Ureter (tissue), 1 donor: ENCODE data around the gene NEK8. TPM values are rescaled to one million over a fixed set of nuclear protein-coding genes. Genes with fewer than 3 reads are reported as not detected.
"Not testable (repeated sequence)": the region's sequence is repeated elsewhere in the genome, so short reads cannot be mapped to it uniquely, and the experiment has no call there.

Experiments used
- DNase-seq: peaks from one replicate; pipeline ENCODE4 v3.0.0-alpha.2; 2020; ENCODE audit warnings: low spot score
- total RNA-seq: library from RNA; stranded (reverse); gene quantifications from one replicate; pipeline ENCODE4 v1.2.4, GENCODE V29; 2023
- donor health status: DM: yes; HTN: yes; CAD: no.

Gene NEK8
- total RNA-seq, 1 donor from 2014 or later = 14.9 TPM

DNA sequence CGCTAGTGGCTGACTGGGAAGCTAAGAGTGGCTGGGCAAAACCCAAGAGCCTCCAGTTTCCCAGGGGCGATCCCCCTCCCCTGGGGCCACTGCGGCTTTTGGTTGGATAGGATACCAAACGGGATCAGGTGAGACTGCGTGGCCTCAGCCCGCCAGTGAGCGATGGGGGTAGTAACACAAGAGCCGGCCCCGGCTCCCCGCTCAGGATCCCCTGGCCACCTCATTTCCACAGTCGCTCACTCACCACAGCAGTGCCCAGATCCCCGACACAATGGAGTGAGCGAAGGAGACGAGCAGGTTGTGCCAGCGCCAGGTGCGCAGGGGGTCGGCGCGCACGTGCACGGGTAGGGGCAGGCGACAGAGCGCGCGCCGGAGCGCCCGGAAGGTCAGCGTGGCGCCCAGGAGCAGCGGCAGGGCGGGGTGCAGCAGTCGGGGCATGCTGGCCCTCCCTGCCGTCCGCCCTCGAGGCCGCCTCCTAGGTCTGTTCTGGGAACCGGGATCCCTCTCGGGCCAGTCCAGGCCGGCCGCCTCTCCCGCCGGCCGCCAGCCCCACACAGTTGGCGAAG is 2.8 kb upstream of the NEK8 start:
- peak; percentile 72 for DNase-seq

- DNase-seq = peak; percentile 82
Observed at GRCh38 chr17:28726226-28726626, 2.4 kb upstream of the NEK8 start, which contains the start of gene TLCD1. Gene TLCD1, minus strand, starts transcription at chr17:28726233. Its CDS starts 136 bp downstream, at chr17:28726097.

- DNase-seq = peak; percentile 97
Observed at GRCh38 chr17:28726627-28727491, 1.7 kb upstream of the NEK8 start.

GRCh38 chr17:28729950-28730330 is 1.4 kb downstream of the NEK8 start:
- DNase-seq = no peak

DNA sequence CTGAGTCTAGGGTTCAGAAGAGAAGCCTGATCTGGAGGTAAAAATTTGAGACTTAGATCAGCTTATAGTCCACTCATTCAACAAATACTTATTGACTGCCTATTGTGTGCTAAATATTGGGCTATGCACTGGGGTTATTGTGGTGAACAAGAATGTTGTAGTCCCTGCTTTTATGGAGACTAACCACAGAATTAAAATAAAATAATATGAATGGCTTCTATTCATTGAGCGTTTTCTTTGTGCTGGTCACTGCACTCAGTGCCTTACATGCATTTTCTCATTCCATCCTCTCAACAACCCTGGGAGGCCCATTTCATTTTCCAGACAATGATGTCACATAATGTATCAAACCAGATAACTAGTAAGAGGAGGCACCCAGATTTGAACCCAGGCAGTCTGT is 4.8 kb downstream of the NEK8 start:
- no peak for DNase-seq

GRCh38 chr17:28734712-28735241 is 6.2 kb downstream of the NEK8 start:
- no peak for DNase-seq

- no peak for DNase-seq
Observed at GRCh38 chr17:28735242-28735722, 6.7 kb downstream of the NEK8 start.

DNA sequence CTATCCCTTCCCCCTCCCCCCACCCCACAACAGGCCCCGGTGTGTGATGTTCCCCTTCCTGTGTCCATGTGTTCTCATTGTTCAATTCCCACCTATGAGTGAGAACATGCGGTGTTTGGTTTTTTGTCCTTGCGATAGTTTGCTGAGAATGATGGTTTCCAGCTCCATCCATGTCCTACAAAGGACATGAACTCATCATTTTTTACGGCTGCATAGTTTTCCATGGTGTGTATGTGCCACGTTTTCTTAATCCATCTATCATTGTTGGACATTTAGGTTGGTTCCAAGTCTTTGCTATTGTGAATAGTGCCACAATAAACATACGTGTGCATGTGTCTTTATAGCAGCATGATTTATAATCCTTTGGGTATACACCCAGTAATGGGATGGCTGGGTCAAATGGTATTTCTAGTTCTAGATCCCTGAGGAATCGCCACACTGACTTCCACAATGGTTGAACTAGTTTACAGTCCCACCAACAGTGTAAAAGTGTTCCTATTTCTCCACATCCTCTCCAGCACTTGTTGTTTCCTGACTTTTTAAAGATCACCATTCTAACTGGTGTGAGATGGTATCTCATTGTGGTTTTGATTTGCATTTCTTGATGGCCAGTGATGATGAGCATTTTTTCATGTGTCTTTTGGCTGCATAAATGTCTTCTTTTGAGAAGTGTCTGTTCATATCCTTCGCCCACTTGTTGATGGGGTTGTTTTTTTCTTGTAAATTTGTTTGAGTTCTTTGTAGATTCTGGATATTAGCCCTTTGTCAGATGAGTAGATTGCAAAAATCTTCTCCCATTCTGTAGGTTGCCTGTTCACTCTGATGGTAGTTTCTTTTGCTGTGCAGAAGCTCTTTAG is 7.6 kb downstream of the NEK8 start:
- DNase-seq = not testable (repeated sequence)

- DNase-seq = no peak
Observed at GRCh38 chr17:28737316-28737715, 8.7 kb downstream of the NEK8 start.

GRCh38 chr17:28737770-28738679 is 9.4 kb downstream of the NEK8 start:
- peak; percentile 83 for DNase-seq

- DNase-seq = no peak
Observed at GRCh38 chr17:28738680-28739384, 10.2 kb downstream of the NEK8 start.

- no peak for DNase-seq
Observed at GRCh38 chr17:28740406-28741357, 12.1 kb downstream of the NEK8 start.

DNA sequence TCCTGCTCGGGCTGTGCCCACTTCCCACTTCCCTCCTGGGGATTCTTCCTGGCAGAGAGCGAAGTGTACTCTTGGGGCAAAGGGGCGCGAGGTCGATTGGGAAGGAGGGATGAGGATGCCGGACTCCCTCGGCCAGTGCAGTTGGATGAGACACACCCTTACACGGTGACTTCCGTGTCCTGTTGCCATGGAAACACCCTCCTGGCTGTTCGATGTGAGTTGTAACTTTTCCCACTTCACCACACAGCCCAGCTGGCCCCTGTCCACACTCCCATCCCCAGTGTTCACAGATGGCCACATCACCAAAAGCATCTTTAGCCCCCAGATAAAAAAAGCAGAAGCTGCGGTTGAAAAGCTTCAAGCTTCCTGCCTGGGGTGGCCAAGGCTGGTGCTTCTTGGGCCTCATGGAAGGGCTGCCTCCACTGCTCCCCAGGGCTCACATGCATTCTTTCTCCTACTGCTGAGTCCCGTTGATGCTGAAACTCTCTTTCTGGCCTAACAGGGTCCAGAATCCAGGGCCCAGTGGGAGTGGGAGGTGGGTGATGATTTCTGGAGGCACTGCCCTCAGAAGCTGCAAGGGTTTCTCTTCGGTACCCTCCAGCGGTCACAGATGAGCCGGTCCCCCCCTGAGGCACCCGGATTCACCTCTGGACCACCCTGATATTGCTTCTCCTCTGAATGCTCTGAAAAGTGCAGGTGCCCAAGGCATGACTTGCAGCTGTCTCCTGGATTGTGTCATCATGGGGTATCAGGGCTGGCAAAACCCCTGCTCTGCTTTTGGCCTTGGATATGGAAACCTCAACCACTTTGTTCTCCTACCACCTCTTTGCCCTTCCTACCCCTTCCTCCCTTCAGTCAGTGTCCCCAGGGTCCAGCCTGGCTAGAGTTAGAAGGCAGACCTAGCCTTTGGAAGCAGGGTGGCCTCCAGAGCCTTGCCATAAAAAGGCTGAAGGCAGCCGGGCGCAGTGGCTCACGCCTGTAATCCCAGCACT is 13.1 kb downstream of the NEK8 start:
- DNase-seq = no peak

- peak; percentile 80 for DNase-seq
Observed at GRCh38 chr17:28743243-28744103, 14.9 kb downstream of the NEK8 start, which contains the start of gene TRAF4. Gene TRAF4, plus strand, starts transcription at chr17:28744011. Its CDS starts 102 bp downstream, at chr17:28744113.

- DNase-seq = no peak
Observed at GRCh38 chr17:28744104-28744971, 15.8 kb downstream of the NEK8 start.
